NCI-H226 (cell line): ENCODE results near the gene GALNT14.

Experiments used
- DNase-seq: peaks from one replicate; pipeline ENCODE4 v3.0.0-alpha.2; 2015

The GALNT14 gene

GRCh38 chr2:31053929-31054782 is 84.1 kb downstream of the GALNT14 start:
- DNase-seq: no peak

- DNase-seq: no peak
Observed at GRCh38 chr2:31052284-31052683, 86.0 kb downstream of the GALNT14 start.

- DNase-seq: no peak
Observed at GRCh38 chr2:31051258-31052140, 86.7 kb downstream of the GALNT14 start.

DNA sequence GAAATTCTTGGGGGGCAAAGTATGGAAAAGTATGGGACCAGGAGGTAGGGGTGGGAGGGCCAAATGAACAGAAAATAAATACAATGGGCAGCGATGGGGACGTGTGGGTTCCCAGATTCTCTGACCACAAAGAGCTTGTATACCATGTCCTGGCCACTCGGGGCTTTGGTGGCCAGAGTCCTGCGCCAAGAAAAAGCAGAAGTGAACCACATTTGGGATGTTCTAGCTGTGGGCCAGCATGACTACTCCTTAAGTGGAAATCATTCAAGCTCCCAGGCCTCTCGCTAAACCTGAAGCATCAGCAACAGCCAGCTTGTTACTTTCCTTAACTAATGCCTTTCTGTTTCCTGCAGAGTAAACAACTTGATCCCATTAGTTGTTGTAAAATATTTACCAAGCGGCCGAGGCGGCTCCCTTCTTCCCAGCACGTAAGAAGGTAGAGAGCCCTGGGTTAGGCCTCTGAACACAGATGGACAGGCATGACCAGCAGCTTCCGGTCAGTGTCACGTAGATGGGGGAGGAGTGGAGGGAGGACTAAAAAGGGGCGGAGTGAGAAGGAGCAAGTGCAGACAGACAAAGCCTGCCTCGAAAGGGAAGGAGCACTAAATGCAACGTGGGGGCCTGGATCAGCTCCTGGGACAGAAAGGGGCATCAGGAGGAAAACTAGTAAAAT is 88.2 kb downstream of the GALNT14 start:
- DNase-seq: no peak

GRCh38 chr2:31049264-31049663 is 89.0 kb downstream of the GALNT14 start:
- DNase-seq: no peak

GRCh38 chr2:31047599-31047998 is 90.6 kb downstream of the GALNT14 start:
- DNase-seq: no peak

- DNase-seq: no peak
Observed at GRCh38 chr2:31038385-31038784, 99.9 kb downstream of the GALNT14 start.

GRCh38 chr2:31037058-31037457 is 101.2 kb downstream of the GALNT14 start:
- DNase-seq: no peak

DNA sequence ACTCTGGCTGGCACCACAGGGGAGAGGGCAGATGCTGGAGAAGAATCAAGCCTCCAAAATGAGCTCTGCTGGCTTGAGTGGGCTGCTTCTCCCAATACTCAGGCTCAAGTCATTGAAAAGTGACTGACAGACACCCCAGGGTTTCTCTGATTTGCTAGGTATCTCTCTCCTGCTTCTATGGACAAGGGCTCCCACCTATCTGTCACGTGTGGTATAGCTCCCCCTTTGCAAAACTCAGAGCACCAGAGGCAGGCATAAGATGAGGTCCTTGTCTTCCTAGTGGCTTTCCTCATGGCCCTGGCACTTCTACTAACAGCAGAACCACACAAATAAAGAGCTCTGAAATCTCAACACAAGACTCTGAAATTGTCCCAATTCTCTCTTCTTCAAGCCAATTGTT is 105.2 kb downstream of the GALNT14 start:
- no peak for DNase-seq

GRCh38 chr2:31032475-31032874 is 105.8 kb downstream of the GALNT14 start:
- no peak for DNase-seq

- DNase-seq: no peak
Observed at GRCh38 chr2:31031132-31031706, 107.0 kb downstream of the GALNT14 start.

- DNase-seq: no peak
Observed at GRCh38 chr2:31028417-31028816, 109.8 kb downstream of the GALNT14 start.

DNA sequence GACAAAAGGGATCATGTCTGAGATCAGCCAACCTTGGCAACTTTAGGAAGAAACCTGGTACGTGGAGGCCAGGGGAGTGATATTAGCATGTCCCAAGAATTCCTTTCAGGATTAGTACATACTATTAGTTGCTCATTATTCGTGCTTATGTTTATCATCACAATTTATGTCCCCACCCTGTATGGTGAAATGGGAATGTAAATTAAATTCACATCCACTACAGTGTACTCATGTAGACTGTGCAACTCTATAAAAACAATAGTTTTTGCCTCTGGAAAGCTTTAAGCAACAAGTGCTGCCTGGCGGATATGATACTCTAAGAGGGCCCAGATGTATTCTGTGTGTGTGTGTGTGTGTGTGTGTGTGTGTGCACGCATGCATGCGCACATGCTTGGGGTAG is 110.7 kb downstream of the GALNT14 start:
- DNase-seq: no peak

GRCh38 chr2:31023541-31023940 is 114.7 kb downstream of the GALNT14 start:
- no peak for DNase-seq

DNA sequence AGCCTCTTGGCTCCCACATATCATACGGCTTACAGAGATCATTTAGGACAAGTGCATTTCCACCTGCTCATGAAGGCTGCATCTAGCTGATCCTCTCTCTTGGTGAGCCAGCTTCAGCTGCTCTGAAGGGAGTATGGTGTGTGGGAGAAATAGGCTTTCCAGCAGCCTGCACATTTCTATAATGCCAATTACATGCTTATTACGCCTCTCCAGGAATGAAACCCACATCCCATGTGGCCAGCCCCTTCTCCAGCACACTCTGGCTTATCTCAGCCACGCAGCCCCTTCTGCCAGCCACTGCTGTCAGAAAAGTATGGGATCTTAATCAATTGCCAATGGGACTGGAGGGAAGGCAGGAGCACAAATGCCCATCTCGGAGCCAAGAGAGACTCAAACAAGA is 117.5 kb downstream of the GALNT14 start:
- no peak for DNase-seq

- no peak for DNase-seq
Observed at GRCh38 chr2:31018280-31018679, 120.0 kb downstream of the GALNT14 start.

DNA sequence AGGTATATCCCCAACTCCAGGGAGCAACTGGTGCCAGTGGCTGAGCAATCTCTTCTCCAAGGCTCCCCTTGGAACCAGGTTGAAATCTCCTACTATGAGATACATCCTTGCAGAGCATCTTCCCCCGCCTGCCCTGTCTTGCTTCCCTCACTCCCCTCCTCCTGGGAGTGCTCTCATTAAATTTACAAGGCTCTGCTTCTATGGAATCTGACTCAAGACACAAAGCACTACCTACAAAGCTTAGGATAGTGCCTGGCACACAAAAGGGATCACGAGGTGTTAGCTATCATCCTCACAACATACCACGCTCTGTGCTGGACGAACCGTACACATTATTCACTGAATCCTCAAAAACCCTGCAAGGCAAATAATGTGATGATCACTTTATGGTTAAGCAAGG is 121.6 kb downstream of the GALNT14 start:
- no peak for DNase-seq

DNA sequence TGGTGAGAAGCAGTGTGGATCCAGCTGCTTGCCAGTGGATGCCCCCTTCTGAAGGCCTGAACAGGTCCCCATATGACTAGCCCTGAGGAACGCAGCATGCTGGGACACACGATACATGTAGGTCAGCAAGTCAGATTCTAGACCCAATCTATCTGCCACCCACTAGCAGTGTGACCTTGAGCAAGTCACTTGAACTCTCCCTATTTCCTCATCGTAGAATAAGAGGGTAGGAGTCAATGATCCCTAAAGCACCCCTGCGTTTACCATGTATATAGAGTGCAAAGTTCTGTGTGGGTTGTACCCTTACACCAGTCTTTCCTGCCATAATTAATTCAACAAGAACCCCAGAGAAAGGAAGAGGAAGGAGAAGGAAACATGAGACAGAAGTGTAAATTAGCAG is 123.7 kb downstream of the GALNT14 start:
- no peak for DNase-seq

GRCh38 chr2:31013301-31013700 is 124.9 kb downstream of the GALNT14 start:
- no peak for DNase-seq

GRCh38 chr2:31012406-31012805 is 125.8 kb downstream of the GALNT14 start:
- DNase-seq: no peak

- DNase-seq: no peak
Observed at GRCh38 chr2:31011587-31011986, 126.7 kb downstream of the GALNT14 start.

- no peak for DNase-seq
Observed at GRCh38 chr2:31008561-31009114, 129.6 kb downstream of the GALNT14 start.

- no peak for DNase-seq
Observed at GRCh38 chr2:31004257-31004656, 134.0 kb downstream of the GALNT14 start.
